NCI-H146 (cell line): Measurements from ENCODE around the gene EPAS1.

Source experiments
- DNase-seq: peaks from one replicate; lab custom pipeline; 2025; lab: John Stamatoyannopoulos, UW

EPAS1 gene

DNA sequence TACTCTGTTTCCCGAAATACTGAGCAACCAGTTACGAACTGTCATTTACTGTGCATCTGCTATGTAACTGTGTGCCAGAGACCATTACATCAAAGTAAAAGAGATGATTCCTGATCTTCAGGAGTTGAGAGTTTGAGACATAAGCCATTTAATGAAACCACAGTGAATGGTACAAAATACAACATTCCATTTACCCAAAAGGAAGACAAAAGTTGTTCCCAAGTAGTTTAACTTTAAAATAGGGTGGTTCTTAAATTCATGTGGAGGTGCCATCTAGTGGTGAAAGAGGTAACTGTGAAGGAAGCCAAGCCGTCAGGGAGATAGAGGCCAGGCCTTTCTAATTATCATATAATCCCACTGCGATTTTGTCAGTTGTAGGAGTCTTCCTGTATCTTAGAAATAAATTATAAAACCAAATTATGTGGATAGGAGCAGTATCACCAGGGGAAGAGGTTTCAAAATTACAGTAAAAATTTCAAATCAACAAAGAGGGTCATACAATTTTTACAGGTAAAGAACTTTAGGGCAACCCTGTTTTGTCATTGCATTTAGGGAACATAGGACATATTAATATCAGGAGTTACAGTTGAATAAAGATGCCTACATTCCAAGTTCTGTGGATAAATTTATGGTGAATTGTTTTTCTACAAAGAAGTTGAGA lies 67.7 kb downstream of the EPAS1 start:
- DNase-seq = peak; percentile 39

DNA sequence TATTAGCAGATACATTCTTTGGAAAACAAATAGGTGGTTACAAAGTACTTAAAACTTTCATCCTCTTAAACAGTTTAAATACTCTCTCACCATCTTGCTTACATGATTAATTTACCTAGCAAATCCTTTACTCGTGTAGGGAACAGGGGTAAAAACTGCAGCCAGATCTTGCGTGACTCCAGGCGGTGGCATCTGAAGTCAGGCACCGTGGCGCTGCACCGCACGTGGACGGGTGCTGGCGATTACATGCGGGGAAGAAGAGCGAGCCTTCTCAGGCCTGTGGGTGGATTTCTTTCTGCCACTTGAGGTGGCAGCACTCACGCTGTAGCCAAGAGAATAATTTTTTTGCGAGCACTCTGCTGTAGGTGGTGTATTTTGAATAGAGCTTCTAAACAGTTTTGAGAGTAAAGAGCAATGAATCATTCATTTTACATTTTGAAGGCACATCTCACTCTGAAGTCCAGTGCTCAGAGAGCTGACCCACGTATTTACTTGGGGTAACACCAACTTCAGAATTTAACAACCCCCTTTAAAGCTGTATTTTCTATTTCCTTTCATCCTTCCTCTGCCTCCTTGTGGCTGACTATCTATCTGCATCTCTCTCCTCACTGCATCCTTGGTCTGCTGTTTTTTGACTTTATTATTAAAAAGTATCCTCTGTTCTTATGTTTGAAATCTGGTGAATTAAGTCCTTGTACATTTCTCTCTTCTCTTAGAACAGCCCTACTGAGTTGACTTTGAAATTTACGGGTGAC lies 68.9 kb downstream of the EPAS1 start:
- DNase-seq = no peak

DNA sequence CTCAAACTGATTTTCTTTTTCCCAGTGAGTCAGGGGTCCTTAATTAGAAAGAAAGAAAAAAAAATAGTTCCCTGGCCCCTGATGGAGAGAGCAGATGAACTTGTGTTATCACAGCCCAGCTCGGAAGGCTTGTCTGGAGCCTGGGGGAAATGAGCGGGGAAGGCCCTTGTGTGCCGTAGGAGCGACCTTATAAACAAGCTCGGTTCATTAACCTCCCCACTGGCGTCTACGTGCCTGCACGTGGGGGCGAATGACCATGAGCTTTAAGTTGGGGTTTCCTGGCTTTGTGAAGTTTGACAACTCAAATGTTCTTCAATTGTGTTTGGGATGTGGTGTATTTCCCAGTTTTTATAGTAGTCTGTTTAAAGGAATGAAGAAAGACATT lies 69.5 kb downstream of the EPAS1 start:
- no peak for DNase-seq

DNA sequence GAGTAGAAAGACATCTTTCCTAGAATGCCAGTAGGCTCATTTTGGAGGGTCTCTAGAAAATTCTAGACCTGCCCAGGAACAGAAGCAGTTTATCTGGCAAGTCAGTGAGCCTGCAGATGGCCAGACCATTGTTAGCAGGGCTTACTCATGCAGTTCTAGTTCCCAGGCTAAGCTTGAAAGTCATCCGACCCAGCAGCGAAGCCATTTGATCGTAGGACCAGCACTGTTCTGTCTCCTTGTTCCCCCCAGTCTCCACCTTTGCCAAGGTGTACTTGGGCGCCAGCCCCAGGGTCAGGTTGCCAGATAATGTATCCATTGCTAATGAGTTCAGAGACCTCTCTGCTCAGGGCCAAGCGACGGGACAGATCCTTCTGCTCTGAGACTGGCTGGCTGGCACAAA lies 70.1 kb downstream of the EPAS1 start:
- no peak for DNase-seq

DNA sequence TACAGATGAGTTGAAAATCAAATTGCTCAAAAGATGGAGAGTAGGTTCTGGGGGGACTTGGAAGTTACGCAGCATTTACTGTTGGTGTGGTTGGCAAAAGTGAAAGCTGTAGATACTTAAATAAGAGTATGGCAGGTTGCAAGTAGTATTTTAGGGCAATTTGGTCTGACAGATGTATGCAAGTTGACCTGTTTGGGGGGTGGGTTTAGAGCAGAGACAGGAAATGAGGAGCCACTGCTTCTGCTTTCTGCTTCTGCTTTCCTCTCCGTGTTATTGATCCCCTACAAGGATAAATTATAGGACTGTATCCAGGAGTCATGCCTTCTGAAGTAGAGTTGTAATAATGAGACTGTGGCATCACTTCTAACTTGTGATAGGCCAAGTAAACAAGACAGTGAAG lies 71.2 kb downstream of the EPAS1 start:
- no peak for DNase-seq

DNA sequence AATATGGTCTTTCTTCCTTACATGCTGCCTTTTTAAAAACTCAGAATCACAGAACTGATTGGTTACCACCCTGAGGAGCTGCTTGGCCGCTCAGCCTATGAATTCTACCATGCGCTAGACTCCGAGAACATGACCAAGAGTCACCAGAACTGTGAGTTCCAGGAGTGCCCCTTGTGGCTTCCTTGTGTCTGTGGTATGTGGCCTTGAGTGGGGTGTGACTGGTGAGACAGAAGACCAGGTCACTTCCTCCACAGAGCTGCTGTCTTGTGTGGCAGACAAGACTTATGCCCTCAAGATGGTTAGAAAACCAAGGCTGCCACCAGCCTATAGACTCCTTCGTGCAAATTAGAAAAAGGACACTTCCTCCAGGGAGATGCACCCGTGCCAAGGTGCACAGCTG lies 72.6 kb downstream of the EPAS1 start:
- DNase-seq = no peak

DNA sequence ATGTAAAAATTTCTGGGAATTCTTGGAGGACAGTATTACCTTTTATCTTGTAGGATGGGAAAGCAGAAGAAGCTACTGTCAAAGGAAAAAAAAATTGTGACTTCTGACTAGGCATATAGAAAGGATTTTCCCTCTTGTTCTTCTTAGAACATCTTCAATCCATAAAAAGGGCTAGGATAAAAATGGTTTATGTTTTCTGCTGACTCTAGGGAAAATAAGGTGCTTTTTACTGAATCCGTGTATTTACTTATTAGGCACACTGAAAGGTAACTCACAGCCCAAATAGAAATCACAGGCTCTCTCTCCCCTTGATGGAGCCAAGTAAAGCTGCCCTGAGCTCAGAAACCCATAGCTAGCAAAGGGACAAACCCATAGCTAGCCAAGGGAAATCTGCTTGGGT lies 74.6 kb downstream of the EPAS1 start:
- no peak for DNase-seq

DNA sequence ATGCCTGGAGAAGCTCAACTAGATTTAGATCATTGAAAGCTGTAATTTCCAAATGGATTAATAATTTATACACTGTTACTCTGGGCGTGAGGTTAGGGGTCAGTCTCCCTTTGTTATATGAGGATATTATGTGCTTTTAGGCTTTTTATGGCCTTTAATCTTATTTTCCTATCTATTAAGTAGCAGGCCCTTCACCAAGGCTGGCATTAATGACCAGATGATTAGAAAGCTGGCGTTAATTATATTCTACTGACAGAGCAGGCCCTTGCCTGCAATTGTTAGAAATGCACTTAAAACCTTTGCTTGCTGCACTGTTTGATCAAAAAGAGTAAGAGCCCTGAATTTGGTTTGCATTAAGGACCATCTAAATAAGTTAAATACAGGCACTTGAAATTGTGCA lies 75.3 kb downstream of the EPAS1 start:
- DNase-seq = no peak

DNA sequence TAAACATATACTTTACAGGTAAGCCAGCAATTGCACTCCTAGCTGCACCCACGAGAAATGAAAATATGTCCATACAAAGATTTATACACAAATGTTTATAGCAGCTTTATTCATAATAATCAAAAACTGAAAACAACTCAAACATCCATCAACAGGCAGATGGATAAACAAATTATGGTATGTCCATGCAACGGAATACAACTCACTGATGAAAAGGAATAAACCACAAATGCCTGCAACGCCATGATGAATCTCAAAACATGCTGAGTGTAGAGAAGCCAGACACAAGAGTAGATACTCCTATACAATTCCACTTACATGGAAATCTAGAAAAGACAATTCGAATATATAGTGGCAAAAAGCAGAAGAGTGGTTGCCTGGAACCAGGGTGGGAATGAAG lies 76.0 kb downstream of the EPAS1 start:
- no peak for DNase-seq

DNA sequence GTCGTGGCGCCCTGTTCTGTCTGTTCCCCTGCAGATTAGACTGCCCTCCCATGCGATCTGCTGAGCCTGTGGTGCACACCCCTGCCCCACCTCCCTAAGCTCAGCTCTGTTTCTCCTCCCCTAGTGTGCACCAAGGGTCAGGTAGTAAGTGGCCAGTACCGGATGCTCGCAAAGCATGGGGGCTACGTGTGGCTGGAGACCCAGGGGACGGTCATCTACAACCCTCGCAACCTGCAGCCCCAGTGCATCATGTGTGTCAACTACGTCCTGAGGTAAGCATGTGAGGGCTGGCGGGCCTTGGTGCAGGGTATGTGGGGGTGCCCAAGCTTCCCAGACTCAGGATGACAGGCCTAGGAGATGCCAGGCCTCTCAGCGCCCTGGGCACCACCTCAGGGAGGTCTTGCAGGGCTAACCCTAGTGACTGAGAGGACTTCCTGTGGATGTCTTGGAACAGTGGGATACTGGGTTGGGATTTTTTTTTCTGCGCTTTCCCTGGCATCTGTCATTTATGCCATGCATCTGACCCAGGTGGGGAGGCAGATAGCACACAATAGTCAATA lies 78.4 kb downstream of the EPAS1 start:
- DNase-seq = no peak

DNA sequence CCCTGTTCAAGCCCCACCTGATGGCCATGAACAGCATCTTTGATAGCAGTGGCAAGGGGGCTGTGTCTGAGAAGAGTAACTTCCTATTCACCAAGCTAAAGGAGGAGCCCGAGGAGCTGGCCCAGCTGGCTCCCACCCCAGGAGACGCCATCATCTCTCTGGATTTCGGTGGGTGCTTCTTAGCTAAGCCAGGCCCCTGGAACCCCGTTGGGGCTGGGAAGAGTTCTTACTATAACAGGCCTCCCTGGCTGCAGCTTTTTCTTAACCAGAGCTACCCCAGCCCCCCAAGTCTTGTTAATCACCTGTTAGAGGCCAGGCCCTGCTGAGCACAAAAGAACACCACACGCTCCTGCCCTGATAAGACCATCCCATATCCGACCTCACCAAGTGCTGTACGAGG lies 79.4 kb downstream of the EPAS1 start:
- no peak for DNase-seq

DNA sequence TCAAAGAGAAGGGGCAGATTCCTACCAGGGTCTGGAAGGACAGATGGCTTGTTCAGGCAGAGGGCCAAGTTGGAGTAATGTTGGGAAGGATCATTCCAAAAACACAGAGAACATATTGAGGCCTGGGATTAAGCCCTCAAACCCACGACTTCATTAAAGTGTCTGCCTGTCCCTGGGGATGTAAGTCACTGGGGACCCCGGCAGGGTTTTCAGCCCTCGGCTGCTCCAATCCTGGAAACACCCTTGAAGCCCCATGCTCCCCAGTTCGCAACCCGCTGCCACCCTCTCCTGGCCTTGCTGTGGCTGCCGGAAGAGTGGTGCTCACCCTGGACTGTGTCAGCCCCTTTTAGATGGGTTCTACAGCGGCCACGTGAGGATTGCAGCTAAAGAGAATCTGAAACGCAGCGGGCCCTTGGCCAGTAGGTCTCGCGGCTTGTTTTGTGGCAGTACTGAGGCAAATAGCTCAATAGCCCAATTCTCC lies 79.9 kb downstream of the EPAS1 start:
- DNase-seq = no peak

DNA sequence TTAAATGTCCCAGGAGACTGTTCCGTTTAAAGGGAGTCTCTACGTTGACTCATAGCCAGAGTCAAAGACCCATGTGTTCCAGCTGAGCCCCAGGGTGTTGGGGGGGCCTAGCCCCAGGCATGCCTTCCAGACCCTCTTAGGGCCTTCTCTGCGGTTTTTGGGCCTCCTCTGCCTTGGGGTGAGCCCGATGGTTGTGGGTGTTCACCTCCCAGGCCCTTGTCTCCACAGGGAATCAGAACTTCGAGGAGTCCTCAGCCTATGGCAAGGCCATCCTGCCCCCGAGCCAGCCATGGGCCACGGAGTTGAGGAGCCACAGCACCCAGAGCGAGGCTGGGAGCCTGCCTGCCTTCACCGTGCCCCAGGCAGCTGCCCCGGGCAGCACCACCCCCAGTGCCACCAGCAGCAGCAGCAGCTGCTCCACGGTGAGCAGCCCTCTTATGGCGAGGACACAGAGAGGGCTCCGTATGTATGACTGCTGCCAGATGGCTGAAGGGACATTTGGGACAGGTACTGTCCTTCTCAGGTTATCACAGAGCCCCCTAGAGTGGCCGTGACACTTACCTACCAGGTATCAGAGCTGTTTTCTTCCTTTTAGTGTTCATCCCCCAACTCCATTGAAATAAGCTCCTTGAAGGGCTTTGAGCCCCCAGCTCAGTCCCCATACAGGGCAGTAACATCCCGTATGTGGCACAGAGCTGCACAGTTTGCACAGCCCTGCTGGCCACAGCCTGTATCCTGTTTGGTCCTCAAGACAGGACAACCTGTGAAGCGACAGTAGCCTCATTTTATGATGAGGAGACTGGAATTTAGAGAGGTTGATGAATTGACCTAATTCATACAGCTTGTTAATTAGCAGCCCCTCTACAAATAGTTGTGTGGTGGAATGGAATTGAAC lies 80.7 kb downstream of the EPAS1 start:
- DNase-seq = no peak

DNA sequence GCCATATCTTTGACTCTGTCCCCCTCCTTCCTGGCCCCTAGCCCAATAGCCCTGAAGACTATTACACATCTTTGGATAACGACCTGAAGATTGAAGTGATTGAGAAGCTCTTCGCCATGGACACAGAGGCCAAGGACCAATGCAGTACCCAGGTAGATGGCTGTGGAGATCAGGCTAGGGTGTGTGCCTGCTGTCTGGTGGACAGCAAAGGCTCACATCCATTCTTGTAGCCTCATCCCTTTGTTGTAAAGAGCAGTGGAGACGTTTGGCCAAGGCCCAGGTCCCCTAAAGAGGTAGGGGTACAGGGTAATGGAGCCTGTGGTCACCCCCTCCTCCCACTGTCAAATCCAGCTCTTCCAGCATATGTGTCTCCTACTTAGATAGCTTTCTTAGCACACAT lies 81.4 kb downstream of the EPAS1 start:
- no peak for DNase-seq

DNA sequence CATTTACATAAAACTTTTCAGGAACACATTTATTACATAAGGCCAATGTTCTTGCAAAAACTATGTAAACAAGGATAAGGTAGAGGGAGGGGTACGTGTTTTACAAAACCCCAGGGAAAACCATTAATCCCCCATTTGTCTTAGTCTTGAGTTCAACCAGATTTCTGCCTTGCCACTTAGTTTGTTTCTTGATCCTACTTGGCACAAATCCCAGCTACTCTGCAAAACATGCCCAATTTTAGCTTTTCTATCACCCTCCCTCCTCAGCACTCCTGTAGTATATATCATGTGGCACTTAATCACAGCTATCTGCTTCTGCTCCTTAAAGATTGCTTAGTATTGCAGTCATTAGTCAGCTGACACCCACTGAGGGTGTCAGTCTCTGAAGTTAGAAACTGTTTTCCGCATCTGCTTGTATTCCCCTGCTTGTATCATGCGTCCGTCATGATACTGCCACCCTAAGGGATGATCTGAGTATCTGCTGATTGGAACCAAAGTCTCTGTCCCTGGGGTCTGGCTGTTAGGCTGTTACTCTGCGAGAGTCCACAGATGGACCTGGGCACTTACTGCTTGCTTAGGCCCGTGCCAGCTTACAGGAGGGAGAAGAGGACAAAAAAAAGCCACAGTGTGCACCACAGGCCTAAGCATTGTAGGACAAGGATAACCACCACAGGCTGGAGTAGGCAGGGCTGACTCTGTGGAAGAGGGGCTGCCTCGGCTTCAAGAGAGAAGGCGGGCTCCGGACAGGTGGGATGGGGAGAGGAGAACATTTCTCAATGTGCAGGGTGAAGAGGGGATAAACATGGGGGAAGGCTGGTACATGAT lies 82.2 kb downstream of the EPAS1 start:
- DNase-seq = no peak

DNA sequence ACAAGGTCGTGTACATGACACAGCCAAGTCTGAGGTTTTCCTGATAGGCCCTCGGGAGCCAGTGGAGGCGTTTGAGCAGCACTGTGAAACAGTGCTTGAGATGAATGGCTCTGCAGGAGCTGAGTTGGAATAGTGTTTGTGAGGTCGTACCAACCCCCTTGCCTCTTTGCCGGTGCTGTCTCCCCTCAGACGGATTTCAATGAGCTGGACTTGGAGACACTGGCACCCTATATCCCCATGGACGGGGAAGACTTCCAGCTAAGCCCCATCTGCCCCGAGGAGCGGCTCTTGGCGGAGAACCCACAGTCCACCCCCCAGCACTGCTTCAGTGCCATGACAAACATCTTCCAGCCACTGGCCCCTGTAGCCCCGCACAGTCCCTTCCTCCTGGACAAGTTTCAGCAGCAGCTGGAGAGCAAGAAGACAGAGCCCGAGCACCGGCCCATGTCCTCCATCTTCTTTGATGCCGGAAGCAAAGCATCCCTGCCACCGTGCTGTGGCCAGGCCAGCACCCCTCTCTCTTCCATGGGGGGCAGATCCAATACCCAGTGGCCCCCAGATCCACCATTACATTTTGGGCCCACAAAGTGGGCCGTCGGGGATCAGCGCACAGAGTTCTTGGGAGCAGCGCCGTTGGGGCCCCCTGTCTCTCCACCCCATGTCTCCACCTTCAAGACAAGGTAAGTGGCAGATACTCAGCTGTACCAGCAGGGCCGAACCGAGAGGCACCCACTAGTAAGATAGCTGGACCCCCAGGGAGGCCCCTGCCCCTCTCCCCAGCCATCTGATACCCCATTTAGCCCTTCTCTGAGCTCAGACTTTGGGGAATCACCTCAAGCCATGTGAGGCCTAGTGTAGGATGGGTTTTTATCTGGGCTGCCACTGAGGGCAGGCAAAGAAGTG lies 83.1 kb downstream of the EPAS1 start:
- no peak for DNase-seq

DNA sequence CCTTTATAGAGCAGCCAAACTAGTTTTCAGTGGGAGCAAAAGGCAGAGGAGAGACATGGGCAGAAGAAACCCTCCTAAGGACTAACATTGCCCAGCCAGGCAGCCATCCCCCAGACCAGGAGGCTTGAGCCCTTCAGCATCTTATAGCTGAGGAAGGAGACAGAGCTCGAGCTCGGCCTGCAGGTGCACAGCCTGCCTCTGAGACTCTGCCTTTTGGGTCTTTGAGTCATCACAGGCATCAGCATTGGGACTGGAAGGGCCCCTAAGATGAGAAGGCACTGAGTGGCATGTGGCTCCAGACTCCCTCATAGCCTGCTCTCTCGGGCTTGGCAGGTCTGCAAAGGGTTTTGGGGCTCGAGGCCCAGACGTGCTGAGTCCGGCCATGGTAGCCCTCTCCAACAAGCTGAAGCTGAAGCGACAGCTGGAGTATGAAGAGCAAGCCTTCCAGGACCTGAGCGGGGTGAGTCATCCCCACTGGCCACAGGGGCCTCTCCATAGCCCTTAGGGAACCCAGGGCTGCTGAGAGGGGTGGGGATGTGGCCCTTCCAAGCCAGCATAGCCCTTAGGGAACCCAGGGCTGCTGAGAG lies 84.1 kb downstream of the EPAS1 start:
- no peak for DNase-seq

DNA sequence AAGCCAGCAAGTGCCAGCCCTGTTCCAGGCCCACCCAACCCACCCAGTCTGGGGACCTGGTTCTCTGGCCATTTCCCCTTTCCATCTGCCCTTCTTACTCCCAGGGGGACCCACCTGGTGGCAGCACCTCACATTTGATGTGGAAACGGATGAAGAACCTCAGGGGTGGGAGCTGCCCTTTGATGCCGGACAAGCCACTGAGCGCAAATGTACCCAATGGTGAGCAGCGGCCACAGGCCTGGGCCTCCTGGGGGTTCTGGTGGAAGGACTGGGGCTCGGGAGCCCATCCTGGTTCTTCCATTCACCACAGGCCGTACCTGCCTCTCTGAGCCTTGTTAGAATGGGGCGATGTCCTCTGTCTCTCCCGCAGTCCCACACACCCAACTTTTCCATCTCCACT lies 84.7 kb downstream of the EPAS1 start:
- DNase-seq = no peak

DNA sequence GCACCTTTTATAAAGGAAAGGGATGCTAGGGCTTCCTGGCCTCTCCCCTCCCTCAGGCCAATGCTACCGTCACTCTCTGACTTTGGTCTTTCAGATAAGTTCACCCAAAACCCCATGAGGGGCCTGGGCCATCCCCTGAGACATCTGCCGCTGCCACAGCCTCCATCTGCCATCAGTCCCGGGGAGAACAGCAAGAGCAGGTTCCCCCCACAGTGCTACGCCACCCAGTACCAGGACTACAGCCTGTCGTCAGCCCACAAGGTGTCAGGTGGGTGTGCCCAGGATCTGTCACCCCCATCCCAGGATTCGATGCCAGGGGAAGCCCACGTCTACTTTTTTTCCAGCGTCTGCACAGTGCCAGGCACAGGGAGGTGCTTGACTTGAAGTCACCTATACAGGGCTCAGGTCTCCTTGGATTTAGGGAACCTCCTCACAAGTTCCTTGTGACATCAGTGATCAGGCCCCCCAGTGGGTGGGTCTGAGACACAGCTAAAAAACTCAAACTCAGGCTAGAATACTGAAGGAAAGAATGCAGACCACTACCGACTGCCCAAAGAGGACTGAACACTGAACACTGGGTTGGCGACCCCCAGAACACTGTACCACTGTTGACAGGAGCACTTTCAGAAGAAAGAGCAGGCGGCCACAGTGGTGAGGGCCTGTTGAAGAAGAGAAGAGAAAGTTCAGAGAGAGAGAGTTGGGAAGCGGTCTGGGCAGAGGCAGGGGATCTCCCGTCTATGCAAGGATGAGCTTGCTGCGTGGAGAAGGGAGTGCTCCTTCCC lies 85.3 kb downstream of the EPAS1 start:
- DNase-seq = no peak

DNA sequence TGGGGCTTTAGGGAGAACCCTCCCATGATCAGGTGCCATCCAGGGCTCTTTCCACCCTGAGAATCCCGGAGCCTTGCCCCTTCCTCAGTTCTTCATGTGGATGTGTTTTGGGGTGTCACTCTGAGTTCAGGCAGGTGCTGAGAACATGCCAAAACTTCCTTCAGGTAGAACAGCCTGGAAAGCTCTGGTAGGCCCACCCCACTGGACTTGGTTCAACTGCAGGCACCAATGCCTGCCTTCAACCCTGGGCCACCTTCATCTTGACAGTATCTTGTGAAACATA lies 85.8 kb downstream of the EPAS1 start:
- no peak for DNase-seq
